Esophagus mucosa (tissue), 1 donor: ENCODE measurements around the gene UBTD1. TPM values are rescaled to one million over a fixed set of nuclear protein-coding genes. Genes with fewer than 3 reads are reported as not detected.

Source experiments
- ATAC-seq: fragments of 200-7000 bp; cut with Tn5 transposase; one replicate; pipeline ENCODE4 v1.9.1; 2020
- total RNA-seq: library from RNA; stranded (reverse); gene quantifications from one replicate; pipeline ENCODE4 v1.2.4, GENCODE V29; 2023
- donor health status: DM: yes; HTN: yes; CAD: no.

Gene UBTD1
- total RNA-seq, 1 donor from 2014 or later: 5.1 TPM

- no peak for ATAC-seq
Observed at GRCh38 chr10:97483506-97483905, 15.2 kb upstream of the UBTD1 start.

- no peak for ATAC-seq
Observed at GRCh38 chr10:97483921-97484320, 14.8 kb upstream of the UBTD1 start.

DNA sequence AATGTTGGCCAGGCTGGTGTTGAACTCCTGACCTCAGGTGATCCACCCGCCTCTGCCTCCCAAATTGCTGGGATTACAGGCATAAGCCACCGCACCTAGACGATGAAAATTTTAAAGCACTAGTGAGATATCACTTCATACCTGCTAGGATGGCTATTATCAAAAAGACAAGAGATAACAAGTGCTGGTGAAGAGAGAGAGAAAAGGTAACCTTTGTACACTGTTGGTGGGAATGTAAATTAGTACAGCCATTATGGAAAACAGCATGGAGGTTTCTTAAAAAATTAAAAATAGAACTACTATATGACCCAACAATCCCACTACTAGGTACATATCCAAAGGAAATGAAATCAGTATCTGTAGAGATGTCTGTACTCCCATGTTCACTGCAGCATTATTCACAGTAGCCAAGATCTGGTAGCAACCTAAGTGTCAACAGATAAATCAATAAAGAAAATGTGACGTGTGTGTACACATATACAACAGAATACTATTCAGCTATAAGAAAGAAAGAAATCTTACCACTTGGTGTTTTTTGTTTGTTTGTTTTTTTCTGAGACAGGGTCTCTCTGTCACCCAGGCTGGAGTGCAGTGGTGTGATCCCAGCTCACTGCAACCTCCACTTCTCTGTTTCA, 13.0 kb upstream of the UBTD1 start:
- no peak for ATAC-seq

- ATAC-seq: no peak
Observed at GRCh38 chr10:97490592-97490991, 8.1 kb upstream of the UBTD1 start.

DNA sequence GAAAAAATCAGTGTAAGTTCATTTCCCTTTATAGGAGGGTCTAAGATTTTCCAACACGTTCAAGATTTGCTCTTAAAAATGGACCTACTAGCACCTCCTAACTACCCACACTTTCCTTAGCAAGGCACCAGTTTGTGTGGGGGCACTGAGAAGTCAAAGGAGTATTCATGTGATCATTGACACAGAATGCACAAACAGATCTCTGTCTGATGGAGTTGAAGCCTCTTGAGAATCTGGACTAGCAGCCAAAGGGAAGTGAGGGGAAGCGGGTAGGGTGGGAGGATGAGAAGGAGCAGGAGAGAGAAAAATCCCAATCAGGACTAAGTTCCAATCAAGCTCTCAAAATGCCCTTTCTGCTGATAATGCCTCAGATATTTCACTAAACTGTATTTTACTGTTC, 4.6 kb upstream of the UBTD1 start:
- ATAC-seq: no peak

DNA sequence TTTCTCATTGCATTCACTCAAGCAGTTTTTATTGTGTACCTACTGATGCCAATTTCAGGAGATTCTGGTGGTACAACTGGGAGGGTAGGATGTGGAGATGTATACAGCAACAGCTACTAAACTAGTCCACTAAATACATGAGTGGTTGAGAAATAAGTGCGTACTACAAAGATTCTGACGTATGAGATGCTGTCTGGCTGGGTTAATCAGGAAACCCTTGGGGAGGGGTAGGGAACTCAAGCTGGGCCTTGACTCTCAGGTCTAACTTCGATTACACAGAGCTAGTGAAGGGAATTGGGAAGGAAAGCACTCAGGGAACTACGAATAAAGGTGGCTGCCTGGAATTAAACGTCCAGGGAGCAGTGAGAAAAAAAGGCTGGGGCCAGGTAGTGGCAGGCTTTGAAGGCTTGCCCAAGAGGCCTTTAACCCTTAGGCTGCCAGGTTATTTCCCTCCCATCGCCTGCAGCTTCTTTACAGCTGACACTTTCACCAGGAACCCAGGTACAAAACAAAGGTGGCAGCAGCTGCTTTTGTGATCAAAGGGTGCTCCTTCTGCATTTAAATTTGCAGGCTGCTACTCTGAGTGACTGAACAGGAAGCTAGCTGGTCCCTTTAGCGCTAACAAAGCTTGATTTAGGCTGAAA, 3.7 kb upstream of the UBTD1 start:
- ATAC-seq: no peak

GRCh38 chr10:97497572-97498075, 1.1 kb upstream of the UBTD1 start:
- peak; percentile 52 for ATAC-seq

DNA sequence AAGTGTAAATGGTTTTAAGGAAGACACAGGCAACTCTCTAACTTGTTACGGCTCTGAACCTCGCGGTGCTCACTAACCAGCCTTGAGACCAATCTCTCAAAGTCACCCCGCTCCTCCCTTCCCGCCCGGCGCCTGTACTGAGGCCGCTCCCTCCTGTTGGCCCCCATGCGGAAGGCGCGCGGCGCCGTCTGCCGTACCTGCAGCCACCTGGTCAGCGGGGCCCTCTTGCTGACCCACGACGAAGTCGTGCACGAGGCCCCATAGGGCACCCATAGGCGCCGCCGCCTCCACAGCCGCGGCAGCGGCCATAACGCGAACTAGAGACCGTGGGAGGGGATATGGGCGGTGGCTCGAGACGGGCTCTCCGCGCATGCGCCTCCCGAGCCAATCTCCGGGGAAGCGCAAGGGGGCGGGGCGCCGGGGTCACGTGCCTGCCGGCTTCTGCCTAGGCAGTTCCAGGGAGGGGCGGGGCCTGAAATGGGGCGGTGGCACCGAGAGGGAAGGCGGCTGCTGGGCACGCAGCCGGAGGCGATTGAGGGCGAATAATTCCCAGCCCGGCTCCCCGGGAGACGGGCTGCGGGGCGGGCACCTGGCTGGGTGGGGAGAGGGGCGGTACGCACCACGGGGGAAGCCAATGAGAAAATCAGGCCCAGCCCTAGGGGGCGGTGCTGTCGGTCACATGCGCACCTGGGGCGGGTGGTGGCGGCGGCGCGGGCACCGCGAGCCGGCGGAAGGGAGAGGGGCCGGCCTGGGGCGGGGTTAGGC, 466 bp upstream of the UBTD1 start, which contains the start of gene MMS19:
TSS of gene MMS19 (minus strand) at position 347 of the 765 bp plus-strand sequence. CDS start at position 309, 38 bp downstream.
- peak; percentile 96 for ATAC-seq

DNA sequence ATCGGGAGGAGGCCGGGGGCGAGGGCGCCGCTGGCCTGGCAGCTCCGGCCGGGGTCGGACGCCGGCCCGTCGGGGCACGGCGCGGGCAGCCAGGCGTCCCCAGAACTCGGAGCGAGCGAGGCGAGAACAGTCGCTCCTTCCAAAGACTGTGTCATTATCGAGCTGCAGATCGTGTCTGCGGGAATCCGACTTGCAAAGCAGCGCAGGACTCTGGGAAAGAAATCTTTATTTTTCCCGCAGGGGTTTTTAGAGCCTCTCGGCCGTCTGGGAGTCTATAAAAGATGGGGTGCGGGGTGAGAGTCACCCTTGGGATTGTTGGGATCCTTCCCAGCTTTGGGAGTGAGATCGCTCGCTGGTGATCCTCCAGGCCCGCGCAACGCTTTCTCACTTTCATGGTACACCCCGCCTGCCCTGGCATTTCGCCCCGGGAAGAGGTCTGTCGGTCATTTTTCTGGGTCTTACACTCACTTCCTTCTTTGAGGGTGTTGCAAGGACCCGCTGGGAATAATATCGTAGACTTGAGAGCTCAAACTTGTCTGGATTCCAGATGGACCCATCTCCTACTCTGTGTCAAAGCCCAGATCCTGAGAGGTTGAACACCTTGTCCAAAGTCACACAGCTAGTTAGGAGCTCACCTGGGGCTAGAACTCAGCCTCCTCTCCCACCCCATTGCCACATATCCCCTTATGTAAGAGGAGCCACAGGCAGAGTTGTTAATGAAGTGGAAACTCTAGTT, 1.0 kb downstream of the UBTD1 start:
- no peak for ATAC-seq

GRCh38 chr10:97500297-97500575, 1.5 kb downstream of the UBTD1 start:
- no peak for ATAC-seq

DNA sequence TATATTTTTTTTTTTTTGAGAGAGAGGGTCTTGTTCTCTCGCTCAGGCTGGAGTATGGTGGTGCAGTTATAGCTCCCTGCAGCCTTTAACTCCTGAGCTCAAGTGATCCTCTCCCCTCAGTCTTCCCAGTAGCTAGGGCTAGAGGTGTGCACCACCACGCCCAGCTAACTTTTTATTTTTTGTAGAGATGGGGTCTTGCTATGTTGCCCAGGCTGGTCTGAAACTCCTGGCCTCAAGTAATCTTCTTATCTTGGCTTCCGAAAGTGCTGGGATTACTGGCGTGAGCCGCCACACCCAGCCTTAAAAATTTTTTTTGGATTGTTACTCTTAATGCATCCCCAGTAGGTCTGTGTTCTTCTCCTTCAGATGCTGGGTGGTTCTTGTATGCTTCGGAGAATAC, 4.2 kb downstream of the UBTD1 start:
- no peak for ATAC-seq

- no peak for ATAC-seq
Observed at GRCh38 chr10:97503406-97503805, 4.7 kb downstream of the UBTD1 start.

DNA sequence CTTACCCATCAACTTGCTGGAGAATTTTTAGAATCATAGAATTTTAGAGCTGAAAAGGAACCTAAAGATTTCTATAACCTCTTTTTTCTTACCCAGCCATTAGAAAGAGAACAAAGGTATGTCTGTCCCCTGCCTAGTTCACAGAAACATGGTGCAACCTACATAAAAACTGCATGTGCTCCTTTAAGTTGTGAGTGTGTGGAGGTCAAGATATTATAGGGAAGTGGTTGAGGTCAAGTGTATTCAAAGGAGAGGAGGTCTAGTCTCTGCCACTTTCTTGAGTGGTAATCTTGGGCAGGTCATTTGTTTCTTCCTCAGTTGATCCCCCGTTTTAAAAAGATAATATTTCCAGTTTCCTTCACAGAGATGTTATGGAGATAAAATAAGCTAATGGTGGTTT, 6.4 kb downstream of the UBTD1 start:
- ATAC-seq: no peak

GRCh38 chr10:97506199-97506991, 7.7 kb downstream of the UBTD1 start:
- no peak for ATAC-seq

DNA sequence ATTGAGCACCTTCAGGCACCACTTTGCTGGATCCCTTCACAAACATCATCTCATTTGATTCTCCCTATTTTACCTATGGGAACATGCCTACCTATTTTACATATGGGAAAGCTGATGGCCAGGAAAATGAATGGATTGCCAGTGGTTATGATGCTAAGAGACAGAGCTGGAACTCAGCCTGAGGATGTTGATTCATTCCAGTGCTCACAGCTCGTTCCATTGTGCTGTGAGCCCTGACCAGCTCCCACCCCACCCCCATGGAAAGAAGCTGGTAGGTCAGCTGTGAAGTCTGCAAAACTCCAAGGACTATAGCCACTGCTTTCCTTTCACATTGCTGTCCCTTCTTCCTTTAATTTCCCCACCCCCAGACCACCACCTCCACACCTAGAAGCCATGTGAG, 9.6 kb downstream of the UBTD1 start:
- ATAC-seq: no peak

- ATAC-seq: no peak
Observed at GRCh38 chr10:97509120-97509680, 10.5 kb downstream of the UBTD1 start.

DNA sequence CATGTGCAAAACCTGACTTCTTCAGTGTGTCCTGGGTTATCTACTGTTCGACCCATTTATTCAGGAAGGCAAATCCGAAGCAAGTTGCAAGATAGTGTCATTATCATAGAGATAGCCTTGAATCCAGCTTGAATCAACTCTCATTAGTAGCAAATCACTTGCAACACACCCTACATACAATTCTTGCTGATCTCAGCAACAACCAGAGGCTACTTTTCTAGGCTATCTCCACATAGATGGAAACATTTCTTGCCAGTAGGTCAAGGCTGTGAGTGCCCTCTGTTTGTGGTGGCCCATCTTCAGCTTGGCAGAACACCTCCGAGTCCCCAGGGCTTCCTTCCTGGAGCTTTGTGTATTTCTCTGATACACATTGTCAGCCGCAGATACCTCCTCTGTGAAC, 12.0 kb downstream of the UBTD1 start:
- ATAC-seq: no peak

DNA sequence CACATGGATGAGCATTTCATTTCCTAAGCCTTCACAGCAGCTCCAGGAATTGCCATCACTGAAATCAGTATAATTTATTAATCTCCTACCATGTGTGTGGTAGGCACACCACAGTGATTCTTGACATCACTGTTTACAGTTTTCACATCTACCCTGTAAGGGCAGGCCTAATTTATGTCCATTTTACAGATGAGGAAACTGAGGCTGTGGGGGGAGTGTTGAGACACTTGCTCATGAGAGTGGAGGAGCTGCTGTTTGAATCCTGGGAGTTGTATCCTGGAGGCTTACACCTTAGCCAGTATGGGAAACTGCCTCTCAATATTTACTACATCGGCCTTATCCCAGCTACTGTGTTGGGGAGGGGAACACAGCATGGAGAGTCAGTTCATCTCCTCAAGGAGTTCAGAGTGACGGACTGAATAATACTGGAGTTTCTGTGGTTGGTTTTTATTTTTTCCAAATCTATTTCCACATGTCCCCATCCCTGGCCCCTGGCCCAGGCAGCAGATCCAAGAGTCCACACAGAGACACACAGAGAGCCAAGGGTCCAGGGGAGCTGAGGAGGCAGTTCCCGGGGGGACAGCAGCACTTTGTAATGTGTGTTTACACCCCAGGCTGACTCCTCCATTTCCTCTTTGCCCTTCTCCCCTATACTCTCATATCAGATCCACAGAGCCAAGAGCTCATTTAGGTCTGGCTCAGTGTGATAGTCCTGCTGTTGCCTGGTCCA, 13.2 kb downstream of the UBTD1 start:
- no peak for ATAC-seq

- ATAC-seq: no peak
Observed at GRCh38 chr10:97512993-97513392, 14.3 kb downstream of the UBTD1 start.

- ATAC-seq: no peak
Observed at GRCh38 chr10:97514344-97514743, 15.6 kb downstream of the UBTD1 start.
